ENCODE data around the gene SERPINA12. TPM values are rescaled to one million over a fixed set of nuclear protein-coding genes. Genes with fewer than 3 reads are reported as not detected.

Gene SERPINA12
- total and polyA plus RNA-seq, 2 of the 13 experiments (the other 11 are each of a cell fraction or from before 2014, with no cell fraction given), result 0.08 TPM; not detected in 1

DNA sequence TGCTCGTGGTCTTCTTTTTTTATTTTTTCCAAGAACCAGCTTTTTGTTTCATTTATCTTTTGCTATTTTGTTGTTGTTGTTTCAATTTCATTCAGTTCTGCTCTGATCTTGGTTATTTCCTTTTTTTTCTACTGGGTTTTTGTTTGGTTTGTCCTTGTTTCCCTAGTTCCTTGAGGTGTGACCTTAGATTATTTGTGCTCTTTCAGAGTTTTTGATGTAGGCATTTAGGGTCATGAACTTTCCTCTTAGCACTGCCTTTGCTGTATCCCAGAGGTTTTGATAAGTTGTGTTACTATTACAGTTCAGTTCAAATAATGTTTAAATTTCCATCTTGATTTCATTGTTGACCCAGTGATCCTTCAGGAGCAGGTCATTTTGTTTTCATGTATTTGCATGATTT is 53.3 kb downstream of the SERPINA12 start (continued):
- TF ChIP-seq, protein P1, sequence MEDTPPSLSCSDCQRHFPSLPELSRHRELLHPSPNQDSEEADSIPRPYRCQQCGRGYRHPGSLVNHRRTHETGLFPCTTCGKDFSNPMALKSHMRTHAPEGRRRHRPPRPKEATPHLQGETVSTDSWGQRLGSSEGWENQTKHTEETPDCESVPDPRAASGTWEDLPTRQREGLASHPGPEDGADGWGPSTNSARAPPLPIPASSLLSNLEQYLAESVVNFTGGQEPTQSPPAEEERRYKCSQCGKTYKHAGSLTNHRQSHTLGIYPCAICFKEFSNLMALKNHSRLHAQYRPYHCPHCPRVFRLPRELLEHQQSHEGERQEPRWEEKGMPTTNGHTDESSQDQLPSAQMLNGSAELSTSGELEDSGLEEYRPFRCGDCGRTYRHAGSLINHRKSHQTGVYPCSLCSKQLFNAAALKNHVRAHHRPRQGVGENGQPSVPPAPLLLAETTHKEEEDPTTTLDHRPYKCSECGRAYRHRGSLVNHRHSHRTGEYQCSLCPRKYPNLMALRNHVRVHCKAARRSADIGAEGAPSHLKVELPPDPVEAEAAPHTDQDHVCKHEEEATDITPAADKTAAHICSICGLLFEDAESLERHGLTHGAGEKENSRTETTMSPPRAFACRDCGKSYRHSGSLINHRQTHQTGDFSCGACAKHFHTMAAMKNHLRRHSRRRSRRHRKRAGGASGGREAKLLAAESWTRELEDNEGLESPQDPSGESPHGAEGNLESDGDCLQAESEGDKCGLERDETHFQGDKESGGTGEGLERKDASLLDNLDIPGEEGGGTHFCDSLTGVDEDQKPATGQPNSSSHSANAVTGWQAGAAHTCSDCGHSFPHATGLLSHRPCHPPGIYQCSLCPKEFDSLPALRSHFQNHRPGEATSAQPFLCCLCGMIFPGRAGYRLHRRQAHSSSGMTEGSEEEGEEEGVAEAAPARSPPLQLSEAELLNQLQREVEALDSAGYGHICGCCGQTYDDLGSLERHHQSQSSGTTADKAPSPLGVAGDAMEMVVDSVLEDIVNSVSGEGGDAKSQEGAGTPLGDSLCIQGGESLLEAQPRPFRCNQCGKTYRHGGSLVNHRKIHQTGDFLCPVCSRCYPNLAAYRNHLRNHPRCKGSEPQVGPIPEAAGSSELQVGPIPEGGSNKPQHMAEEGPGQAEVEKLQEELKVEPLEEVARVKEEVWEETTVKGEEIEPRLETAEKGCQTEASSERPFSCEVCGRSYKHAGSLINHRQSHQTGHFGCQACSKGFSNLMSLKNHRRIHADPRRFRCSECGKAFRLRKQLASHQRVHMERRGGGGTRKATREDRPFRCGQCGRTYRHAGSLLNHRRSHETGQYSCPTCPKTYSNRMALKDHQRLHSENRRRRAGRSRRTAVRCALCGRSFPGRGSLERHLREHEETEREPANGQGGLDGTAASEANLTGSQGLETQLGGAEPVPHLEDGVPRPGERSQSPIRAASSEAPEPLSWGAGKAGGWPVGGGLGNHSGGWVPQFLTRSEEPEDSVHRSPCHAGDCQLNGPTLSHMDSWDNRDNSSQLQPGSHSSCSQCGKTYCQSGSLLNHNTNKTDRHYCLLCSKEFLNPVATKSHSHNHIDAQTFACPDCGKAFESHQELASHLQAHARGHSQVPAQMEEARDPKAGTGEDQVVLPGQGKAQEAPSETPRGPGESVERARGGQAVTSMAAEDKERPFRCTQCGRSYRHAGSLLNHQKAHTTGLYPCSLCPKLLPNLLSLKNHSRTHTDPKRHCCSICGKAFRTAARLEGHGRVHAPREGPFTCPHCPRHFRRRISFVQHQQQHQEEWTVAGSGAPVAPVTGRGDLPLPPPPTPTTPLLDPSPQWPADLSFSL (CRISPR knock-in tag; IDR thresholded peaks at IDR 0.05), result peak; percentile 67; the same call in 1 of the 2 replicates
- TF ChIP-seq, protein P2, sequence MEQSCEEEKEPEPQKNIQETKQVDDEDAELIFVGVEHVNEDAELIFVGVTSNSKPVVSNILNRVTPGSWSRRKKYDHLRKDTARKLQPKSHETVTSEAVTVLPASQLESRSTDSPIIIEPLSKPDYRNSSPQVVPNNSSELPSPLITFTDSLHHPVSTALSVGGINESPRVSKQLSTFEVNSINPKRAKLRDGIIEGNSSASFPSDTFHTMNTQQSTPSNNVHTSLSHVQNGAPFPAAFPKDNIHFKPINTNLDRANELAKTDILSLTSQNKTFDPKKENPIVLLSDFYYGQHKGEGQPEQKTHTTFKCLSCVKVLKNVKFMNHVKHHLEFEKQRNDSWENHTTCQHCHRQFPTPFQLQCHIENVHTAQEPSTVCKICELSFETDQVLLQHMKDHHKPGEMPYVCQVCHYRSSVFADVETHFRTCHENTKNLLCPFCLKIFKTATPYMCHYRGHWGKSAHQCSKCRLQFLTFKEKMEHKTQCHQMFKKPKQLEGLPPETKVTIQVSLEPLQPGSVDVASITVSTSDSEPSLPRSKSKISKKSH (CRISPR knock-in tag; IDR thresholded peaks at IDR 0.05; ENCODE audit: borderline replicate concordance), result no peak
- TF ChIP-seq HMG20B (CRISPR knock-in tag; conservative IDR thresholded peaks at IDR 0.05), result no peak
- TF ChIP-seq ZNF121 (CRISPR knock-in tag; IDR thresholded peaks at IDR 0.05), result no peak
- peak; percentile 21; the same call in 1 of the 2 replicates for TF ChIP-seq TCF7L2 (IDR thresholded peaks at IDR 0.05; ENCODE audit: low read depth, low read length)
- TF ChIP-seq NFKB2 (CRISPR knock-in tag; IDR thresholded peaks at IDR 0.05; ENCODE audit: borderline replicate concordance), result no peak
- no peak for TF ChIP-seq SCMH1 (CRISPR knock-in tag; IDR thresholded peaks at IDR 0.05; ENCODE audit: borderline replicate concordance)
- TF ChIP-seq SOX5 (CRISPR knock-in tag; IDR thresholded peaks at IDR 0.05; ENCODE audit: borderline replicate concordance), result peak; percentile 82; the same call in 1 of the 2 replicates
- TF ChIP-seq YEATS4 (CRISPR knock-in tag; IDR thresholded peaks at IDR 0.05; ENCODE audit: borderline replicate concordance), result no peak
- TF ChIP-seq KAT7 (CRISPR knock-in tag; IDR thresholded peaks at IDR 0.05; ENCODE audit: borderline replicate concordance), result no peak
- TF ChIP-seq ESRRA (CRISPR knock-in tag; IDR thresholded peaks at IDR 0.05; ENCODE audit: low read depth), result 0 out of 2 replicates have a peak, but pooled peaks have one; percentile 23
- TF ChIP-seq ZNF788 (CRISPR knock-in tag; IDR thresholded peaks at IDR 0.05; ENCODE audit: borderline replicate concordance), result no peak
- TF ChIP-seq HIVEP1 (CRISPR knock-in tag; IDR thresholded peaks at IDR 0.05), result no peak
- TF ChIP-seq ZNF737 (CRISPR knock-in tag; IDR thresholded peaks at IDR 0.05; ENCODE audit: borderline replicate concordance), result no peak
- no peak for TF ChIP-seq POLR2AphosphoS5 (IDR thresholded peaks at IDR 0.05; ENCODE audit: low read depth, low read length)
- no peak for TF ChIP-seq ZBTB42 (CRISPR knock-in tag; IDR thresholded peaks at IDR 0.05)
- TF ChIP-seq, protein P3, sequence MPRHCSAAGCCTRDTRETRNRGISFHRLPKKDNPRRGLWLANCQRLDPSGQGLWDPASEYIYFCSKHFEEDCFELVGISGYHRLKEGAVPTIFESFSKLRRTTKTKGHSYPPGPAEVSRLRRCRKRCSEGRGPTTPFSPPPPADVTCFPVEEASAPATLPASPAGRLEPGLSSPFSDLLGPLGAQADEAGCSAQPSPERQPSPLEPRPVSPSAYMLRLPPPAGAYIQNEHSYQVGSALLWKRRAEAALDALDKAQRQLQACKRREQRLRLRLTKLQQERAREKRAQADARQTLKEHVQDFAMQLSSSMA (CRISPR knock-in tag; IDR thresholded peaks at IDR 0.05), result no peak
- TF ChIP-seq, protein P4, sequence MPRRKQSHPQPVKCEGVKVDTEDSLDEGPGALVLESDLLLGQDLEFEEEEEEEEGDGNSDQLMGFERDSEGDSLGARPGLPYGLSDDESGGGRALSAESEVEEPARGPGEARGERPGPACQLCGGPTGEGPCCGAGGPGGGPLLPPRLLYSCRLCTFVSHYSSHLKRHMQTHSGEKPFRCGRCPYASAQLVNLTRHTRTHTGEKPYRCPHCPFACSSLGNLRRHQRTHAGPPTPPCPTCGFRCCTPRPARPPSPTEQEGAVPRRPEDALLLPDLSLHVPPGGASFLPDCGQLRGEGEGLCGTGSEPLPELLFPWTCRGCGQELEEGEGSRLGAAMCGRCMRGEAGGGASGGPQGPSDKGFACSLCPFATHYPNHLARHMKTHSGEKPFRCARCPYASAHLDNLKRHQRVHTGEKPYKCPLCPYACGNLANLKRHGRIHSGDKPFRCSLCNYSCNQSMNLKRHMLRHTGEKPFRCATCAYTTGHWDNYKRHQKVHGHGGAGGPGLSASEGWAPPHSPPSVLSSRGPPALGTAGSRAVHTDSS (CRISPR knock-in tag; conservative IDR thresholded peaks at IDR 0.05), result no peak
- no peak for TF ChIP-seq ZSCAN21 (CRISPR knock-in tag; IDR thresholded peaks at IDR 0.05; ENCODE audit: borderline replicate concordance)
- no peak for TF ChIP-seq ZFP36L1 (CRISPR knock-in tag; IDR thresholded peaks at IDR 0.05)
- TF ChIP-seq HNF4A (CRISPR knock-in tag; IDR thresholded peaks at IDR 0.05), result peak; percentile 54
- TF ChIP-seq ZNF441 (CRISPR knock-in tag; IDR thresholded peaks at IDR 0.05; ENCODE audit: borderline replicate concordance), result no peak

All from HepG2 (cell line).